ENCODE results near the gene RGS9.
A peak's percentile ranks its signal among the peaks of the same experiment; 100 is the strongest.
"Not testable (repeated sequence)": the region's sequence is repeated elsewhere in the genome, so short reads cannot be mapped to it uniquely, and the experiment has no call there.

The RGS9 gene

GRCh38 chr17:65207448-65207847 is 70.3 kb downstream of the RGS9 start:
- DNase-seq (ENCODE audit: low read depth in 2 of 2): not testable (repeated sequence)

GRCh38 chr17:65208717-65209116 is 71.5 kb downstream of the RGS9 start:
- DNase-seq (ENCODE audit: low read depth in 2 of 2): no peak

GRCh38 chr17:65218261-65218660 is 81.1 kb downstream of the RGS9 start:
- no peak for DNase-seq (ENCODE audit: low read depth in 2 of 2)

DNA sequence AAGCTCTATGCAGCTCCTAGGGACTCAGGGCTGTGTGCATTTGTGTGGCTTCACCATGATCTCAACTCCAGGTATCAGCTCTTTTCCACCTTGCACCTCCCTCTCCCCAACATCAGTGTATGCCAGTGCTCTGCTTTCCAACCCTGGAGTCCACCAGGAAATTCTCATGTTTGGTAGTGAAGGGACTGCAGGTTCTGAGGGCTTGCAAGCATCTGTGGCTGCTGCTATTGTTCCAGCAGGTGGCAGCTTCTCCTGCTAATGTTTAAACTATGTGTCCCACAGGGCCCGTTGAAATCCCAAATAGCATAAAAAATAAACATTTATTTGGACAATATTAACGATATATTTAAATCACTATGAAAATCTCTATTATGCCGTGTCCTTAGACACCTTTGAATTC is 82.0 kb downstream of the RGS9 start:
- DNase-seq (ENCODE audit: low read depth in 2 of 2): no peak

DNA sequence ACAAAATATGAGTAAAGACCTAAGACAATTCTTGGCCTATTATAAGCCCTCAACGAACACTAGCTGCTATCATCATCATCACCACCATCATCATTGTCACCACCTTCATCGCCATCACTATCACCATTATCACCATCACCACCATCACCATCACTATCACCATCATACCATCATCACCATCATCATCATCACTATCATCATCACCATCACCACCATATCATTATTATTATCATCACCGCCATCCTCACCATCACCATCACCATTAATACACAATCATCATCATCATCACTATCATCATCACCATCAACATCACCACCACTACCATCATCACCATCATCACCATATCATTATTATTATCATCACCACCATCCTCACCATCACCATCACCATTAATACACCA is 82.5 kb downstream of the RGS9 start:
- no peak for DNase-seq (ENCODE audit: low read depth in 2 of 2)

GRCh38 chr17:65220732-65221131 is 83.6 kb downstream of the RGS9 start:
- DNase-seq (ENCODE audit: low read depth in 2 of 2): no peak

DNA sequence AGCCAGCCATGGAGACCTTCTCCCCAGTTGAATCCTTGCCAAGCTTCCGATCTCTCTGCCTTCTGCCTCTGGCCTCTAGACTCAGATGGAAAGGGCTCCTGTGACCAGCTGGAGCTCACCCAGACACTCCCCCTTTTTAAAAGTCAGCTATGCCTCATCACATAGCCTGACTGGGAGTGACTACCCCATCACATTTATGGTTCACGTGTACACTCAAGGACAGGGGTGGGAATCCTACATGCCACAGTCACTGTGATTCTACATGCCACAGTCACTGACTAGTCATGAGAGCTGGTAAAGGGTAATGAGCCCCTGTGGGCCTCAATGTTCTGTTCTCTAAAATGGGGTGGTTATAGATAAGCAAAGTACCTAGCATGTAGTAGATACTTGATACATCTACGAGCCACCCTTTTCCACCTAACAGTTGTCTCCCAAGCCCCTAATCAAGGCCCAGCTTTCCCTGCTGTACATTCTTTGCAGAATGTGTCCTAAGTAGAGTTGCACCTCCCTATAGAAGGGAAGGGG is 85.1 kb downstream of the RGS9 start:
- DNase-seq (ENCODE audit: low read depth in 2 of 2): no peak

DNA sequence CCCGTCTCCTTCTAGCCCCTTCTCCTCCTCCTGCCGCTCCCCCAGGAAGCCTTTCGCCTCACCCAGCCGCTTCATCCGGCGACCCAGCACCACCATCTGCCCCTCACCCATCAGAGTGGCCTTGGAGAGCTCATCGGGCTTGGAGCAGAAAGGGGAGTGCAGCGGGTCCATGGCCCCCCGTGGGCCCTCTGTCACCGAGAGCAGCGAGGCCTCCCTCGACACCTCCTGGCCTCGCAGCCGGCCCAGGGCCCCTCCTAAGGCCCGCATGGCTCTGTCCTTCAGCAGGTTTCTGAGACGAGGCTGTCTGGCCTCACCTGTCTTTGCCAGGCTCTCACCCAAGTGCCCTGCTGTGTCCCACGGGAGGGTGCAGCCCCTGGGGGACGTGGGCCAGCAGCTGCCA is 87.9 kb downstream of the RGS9 start:
- DNase-seq (ENCODE audit: low read depth in 2 of 2): no peak

- no peak for DNase-seq (ENCODE audit: low read depth in 2 of 2)
Measured at GRCh38 chr17:65226227-65226626, 89.1 kb downstream of the RGS9 start.

- DNase-seq (ENCODE audit: low read depth in 2 of 2): no peak
Measured at GRCh38 chr17:65227637-65228036, 90.5 kb downstream of the RGS9 start.

DNA sequence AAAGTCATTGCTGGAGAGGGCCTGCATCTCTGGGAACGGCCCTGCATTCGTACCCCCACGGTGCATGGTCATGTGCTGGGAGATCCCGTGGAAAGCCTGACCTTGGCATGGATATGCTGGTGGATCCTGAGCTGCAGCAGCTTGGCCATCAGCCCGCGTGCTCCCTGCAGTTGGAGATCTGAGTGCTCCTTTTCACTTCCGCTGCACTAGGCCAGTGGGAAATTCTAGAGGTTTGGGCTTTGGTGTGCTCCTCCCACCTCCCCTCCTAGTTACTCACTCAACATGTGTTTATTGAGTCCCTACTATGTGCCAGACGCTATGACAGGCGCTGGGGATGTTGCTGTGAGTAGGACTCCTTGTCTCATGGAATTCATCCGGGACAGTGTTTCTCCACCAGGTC is 91.1 kb downstream of the RGS9 start:
- DNase-seq (ENCODE audit: low read depth in 2 of 2): no peak

DNA sequence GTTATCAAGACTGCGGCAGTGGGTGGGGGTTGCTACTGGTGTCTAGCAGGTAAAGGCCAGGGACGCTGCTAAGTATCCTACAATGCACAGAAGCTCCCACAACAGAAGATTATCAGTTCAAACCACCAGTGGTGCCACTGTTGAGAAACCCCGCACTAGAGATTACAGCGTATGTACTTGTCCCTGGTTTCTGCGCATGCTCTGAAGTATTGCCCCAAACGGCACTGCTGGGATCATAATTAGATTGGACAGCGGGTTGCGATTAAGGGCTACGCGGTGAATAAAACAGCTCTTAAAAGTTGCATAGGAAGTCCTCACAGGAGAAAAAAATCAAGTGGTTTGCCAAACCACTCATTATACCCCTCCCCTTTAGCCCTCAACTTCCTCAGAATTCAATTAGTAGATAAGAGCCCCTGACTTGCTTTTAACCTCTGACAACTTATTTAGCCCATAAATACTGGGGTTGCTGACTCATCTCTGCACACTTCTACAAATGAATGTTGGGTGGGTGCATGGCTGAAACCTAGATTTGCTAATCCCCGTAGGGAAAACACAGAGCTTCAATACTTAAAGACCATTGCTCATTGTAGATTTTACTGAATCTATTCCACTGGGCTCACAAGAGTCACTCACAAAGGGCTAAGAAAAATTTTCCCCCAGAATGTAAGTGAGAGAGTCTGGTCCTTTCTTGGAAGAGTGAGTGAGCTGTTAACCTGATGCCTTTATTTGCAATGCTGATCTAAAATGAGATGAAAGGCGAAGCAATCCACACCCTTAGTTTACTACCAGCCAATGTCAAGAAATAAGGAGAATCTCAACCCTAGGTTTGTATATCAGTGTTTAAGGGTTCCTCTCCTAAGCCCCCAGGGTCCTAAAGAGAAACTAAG is 91.8 kb downstream of the RGS9 start:
- DNase-seq (ENCODE audit: low read depth in 2 of 2): peak; percentile 17 to 40

DNA sequence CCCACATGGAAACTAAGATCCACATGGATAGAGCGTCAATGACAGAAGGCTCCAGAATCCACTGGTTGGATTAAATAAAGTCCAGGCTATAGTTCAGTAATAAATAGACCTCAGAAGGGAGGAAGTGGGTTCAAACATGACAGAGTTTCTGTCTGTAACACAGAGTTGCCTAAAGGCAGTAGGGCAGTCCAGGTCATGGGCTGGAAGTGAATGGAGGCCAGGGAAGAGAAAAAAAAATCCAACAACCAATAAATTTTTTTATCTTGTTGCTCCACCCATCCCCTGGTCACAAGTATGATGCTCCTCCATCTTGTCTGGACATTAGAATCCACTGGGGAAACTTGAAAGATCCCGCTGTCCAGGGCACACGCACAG is 92.4 kb downstream of the RGS9 start:
- DNase-seq (ENCODE audit: low read depth in 2 of 2): no peak

DNA sequence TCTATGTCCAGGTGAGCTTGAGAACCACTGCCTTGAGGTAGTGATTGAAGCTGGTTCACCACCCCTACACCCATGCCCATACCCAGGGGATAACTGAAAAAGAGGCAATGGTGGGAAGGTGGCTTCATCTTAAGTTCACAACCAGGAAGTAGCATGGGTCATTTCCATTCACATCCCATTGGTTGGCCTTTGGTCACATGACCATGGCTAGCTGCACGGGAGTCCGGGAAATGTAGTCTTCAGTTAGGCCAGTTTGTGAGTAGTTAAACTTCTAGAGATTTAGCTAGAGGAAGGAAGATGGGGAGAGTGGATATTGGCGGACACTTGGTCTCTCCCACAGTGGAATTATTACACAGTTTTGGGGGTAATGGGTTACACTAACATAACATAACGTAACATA is 92.9 kb downstream of the RGS9 start:
- no peak for DNase-seq (ENCODE audit: low read depth in 2 of 2)

DNA sequence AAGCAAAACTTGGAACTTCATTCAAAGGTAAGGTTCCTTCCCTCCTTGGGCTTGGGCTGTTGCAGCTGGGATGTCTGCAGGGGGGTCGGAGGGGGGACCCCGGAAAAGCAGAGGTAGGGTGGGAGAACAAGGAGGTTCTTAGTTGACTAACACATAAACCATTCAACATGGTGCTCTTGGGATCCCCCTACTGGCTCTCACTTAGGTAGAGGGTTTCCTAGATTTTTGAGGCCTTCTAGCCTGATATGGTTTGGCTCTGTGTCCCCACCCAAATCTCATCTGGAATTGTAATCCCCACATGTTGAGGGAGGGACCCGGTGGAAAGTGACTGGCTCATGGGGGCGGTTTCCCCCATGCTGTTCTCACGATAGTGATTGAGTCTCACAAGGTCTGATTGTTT is 93.9 kb downstream of the RGS9 start:
- no peak for DNase-seq (ENCODE audit: low read depth in 2 of 2)

DNA sequence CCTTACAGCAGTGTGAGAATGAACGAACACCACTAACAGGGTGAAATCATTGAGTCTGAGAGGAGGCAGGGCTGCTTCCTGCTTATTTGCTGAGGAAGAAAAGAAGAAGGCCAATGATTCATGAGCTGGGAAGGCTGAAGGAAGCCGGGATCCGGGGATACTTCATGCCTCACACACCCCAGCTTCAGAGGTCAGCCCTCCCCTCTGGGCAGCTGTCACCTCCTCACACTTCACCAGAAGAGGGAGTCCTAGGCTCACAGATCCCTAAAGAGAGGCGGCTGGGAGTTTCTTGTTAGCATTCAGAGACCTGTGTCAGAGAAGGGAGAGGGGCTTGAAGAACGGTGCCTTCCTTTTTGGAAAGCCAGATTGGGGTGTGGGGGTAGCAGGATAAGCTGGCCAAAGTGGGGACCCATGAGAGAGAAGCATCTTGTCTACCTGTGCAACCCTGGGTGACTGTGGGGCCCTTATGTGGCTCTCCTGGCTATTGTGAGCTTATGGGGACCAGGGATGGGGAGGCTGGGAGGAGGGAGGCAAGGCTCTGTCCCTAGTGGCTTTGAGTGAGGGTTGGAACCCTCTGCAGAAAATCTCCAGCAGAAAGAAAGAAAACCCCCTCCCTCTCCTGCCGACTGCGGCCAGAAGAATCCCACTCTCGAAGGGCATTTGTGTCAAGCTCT is 94.6 kb downstream of the RGS9 start:
- DNase-seq (ENCODE audit: low read depth in 2 of 2): peak; percentile 12 to 44

GRCh38 chr17:65235284-65235683 is 98.1 kb downstream of the RGS9 start:
- no peak for DNase-seq (ENCODE audit: low read depth in 2 of 2)

GRCh38 chr17:65236321-65236720 is 99.2 kb downstream of the RGS9 start:
- no peak for DNase-seq (ENCODE audit: low read depth in 2 of 2)

- no peak for DNase-seq (ENCODE audit: low read depth in 2 of 2)
Measured at GRCh38 chr17:65243838-65244625, 106.9 kb downstream of the RGS9 start.

DNA sequence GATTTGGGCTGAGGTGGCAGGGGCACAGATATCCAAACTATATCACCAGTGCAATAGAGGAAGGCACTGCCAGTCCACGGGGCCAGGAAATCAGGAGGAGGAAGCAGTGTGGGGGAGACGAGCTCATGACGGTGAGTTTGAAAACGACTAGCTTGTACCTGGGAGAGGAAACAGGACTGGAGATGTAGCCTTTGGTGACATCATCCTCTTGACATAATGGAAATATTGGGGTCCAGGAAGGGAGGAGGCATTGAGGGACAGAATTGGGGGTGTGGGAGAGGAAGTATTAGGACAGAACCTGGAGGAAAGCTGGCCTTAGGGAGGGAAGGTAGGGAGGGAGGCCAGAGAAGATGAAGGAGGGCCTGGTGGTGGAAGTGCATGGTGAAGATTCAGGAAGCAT is 109.1 kb downstream of the RGS9 start:
- DNase-seq (ENCODE audit: low read depth in 2 of 2): no peak

DNA sequence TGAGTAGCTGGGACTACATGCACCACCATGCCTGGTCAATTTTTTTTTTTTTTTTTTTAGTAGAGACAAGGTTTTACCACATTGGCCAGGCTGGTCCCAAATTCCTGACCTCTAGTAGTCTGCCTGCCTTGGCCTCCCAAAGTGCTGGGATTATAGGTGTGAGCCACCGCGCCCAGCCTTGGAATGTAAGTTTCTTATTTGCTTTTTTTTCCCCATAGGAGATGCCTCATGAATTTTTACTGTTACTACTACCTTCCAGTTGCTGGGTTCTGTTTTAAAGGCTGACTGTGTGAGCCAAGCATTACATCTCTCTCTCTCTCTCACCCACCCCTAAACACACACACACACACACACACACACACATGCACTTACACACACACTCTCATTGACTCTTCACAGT is 112.6 kb downstream of the RGS9 start:
- no peak for DNase-seq (ENCODE audit: low read depth in 2 of 2)

GRCh38 chr17:65254166-65254565 is 117.0 kb downstream of the RGS9 start:
- no peak for DNase-seq (ENCODE audit: low read depth in 2 of 2)
